SK-N-SH treated with all-trans-retinoic acid at 6 μM for 48 hours (cell line): ENCODE data around the gene GOLGA6A.

ENCODE experiments used
- ATAC-seq: fragments of 200-7000 bp; cut with Tn5 transposase; 3 replicates; pipeline ENCODE4 v1.9.1; 2020; ENCODE audit warnings: mild to moderate bottlenecking, moderate library complexity
- ARNTL ChIP-seq: fragments of 450-650 bp; formaldehyde crosslinking; IDR thresholded peaks from 2 replicates; pipeline ENCODE4 v1.5.0; 2020; ENCODE audit warnings: low read depth, mild to moderate bottlenecking, moderate library complexity, borderline replicate concordance
- BACH2 ChIP-seq: fragments of 250-450 bp; sonication (Bioruptor Pico); IDR thresholded peaks from 2 replicates; pipeline ENCODE4 v1.9.0; 2021; ENCODE audit warnings: mild to moderate bottlenecking, borderline replicate concordance
- ESRRG ChIP-seq: fragments of 250-450 bp; sonication (Bioruptor Pico); IDR thresholded peaks from 2 replicates; pipeline ENCODE4 v1.6.1; 2021; ENCODE audit warnings: mild to moderate bottlenecking
- GLIS3 ChIP-seq: fragments of 250-450 bp; sonication (Bioruptor Pico); IDR thresholded peaks from 2 replicates; pipeline ENCODE4 v1.5.0; 2020; ENCODE audit warnings: mild to moderate bottlenecking, moderate library complexity
- ISL1 ChIP-seq: fragments of 250-450 bp; sonication (Bioruptor Pico); IDR thresholded peaks from 2 replicates; pipeline ENCODE4 v2.1.2; 2022; ENCODE audit warnings: mild to moderate bottlenecking, moderate library complexity
- OSR1 ChIP-seq: fragments of 250-450 bp; sonication (Bioruptor Pico); IDR thresholded peaks from 2 replicates; pipeline ENCODE4 v1.8.0; 2022; ENCODE audit warnings: moderate library complexity, mild to moderate bottlenecking, inconsistent platforms
- PPARA ChIP-seq: fragments of 250-450 bp; sonication (Bioruptor Pico); IDR thresholded peaks from 2 replicates; pipeline ENCODE4 v1.5.0; 2020; ENCODE audit warnings: mild to moderate bottlenecking, borderline replicate concordance
- RARB ChIP-seq: fragments of 250-450 bp; sonication (Bioruptor Pico); IDR thresholded peaks from 2 replicates; pipeline ENCODE4 v1.8.0; 2021; ENCODE audit warnings: mild to moderate bottlenecking, moderate library complexity
- SNAI2 ChIP-seq: fragments of 250-450 bp; sonication (Bioruptor Pico); IDR thresholded peaks from 2 replicates; pipeline ENCODE4 v1.5.0; 2020; ENCODE audit warnings: mild to moderate bottlenecking, moderate library complexity
- TCF4 ChIP-seq: fragments of 250-450 bp; sonication (Bioruptor Pico); IDR thresholded peaks from 2 replicates; pipeline ENCODE4 v1.8.0; 2021; ENCODE audit warnings: mild to moderate bottlenecking, moderate library complexity, borderline replicate concordance
- TOX ChIP-seq: fragments of 250-450 bp; sonication (Bioruptor Pico); IDR thresholded peaks from 2 replicates; pipeline ENCODE4 v1.8.0; 2021; ENCODE audit warnings: mild to moderate bottlenecking, moderate library complexity, borderline replicate concordance
- ZC3H10 ChIP-seq: fragments of 250-450 bp; sonication (Bioruptor Pico); IDR thresholded peaks from 2 replicates; pipeline ENCODE4 v1.5.1; 2021; ENCODE audit warnings: mild to moderate bottlenecking, moderate library complexity
- ZFP30 ChIP-seq: fragments of 450-650 bp; formaldehyde crosslinking; IDR thresholded peaks from 2 replicates; pipeline ENCODE4 v1.5.0; 2022; ENCODE audit warnings: mild to moderate bottlenecking, moderate library complexity
- ZNF565 ChIP-seq: fragments of 450-650 bp; formaldehyde crosslinking; conservative IDR thresholded peaks from 2 replicates; pipeline ENCODE4 v1.5.0; 2020; ENCODE audit warnings: low read depth, mild to moderate bottlenecking, moderate library complexity
- ZNF70 ChIP-seq: fragments of 450-650 bp; formaldehyde crosslinking; IDR thresholded peaks from 2 replicates; pipeline ENCODE4 v1.5.0; 2020; ENCODE audit warnings: mild to moderate bottlenecking, moderate library complexity
- ZNF8 ChIP-seq: fragments of 450-650 bp; formaldehyde crosslinking; IDR thresholded peaks from 2 replicates; pipeline ENCODE4 v1.5.0; 2020; ENCODE audit warnings: mild to moderate bottlenecking, moderate library complexity
- TF ChIP-seq, protein P1 (sequence below): fragments of 250-450 bp; sonication (Bioruptor Pico); IDR thresholded peaks from 2 replicates; pipeline ENCODE4 v1.5.1; 2020; ENCODE audit warnings: low read depth, mild to moderate bottlenecking, moderate library complexity
- TF ChIP-seq, protein P2 (sequence below): fragments of 250-450 bp; sonication (Bioruptor Pico); IDR thresholded peaks from 2 replicates; pipeline ENCODE4 v1.8.0; 2021; ENCODE audit warnings: low read depth, mild to moderate bottlenecking, moderate library complexity, borderline replicate concordance
- TF ChIP-seq, protein P3 (sequence below): fragments of 250-450 bp; sonication (Bioruptor Pico); IDR thresholded peaks from 2 replicates; pipeline ENCODE4 v1.5.0; 2020; ENCODE audit warnings: mild to moderate bottlenecking, moderate library complexity
- TF ChIP-seq, protein P4 (sequence below): fragments of 250-450 bp; sonication (Bioruptor Pico); IDR thresholded peaks from 2 replicates; pipeline ENCODE4 v1.8.0; 2020; ENCODE audit warnings: mild to moderate bottlenecking, moderate library complexity, borderline replicate concordance
- TF ChIP-seq, protein P5 (sequence below): fragments of 250-450 bp; sonication (Bioruptor Pico); IDR thresholded peaks from 2 replicates; pipeline ENCODE4 v1.5.1; 2021; ENCODE audit warnings: mild to moderate bottlenecking, moderate library complexity

Gene GOLGA6A

DNA sequence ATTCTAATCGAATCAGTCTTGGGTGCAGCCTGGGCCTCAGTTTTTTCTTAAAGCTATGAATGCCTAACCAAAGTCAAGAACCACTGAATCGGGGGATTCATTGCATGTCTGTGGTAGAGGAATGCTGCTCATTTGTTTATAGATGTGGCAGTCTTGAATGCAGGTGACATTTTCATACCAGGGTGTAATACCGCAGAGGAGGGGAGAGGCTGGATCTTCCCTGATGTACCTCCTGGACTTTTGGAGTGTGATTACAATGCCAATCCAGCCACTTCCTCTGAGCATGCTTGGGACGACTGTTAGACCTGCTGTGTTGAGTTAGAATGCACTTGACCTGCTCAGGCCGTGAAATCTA is 42.7 kb downstream of the GOLGA6A start:
- TF ChIP-seq, protein P1, sequence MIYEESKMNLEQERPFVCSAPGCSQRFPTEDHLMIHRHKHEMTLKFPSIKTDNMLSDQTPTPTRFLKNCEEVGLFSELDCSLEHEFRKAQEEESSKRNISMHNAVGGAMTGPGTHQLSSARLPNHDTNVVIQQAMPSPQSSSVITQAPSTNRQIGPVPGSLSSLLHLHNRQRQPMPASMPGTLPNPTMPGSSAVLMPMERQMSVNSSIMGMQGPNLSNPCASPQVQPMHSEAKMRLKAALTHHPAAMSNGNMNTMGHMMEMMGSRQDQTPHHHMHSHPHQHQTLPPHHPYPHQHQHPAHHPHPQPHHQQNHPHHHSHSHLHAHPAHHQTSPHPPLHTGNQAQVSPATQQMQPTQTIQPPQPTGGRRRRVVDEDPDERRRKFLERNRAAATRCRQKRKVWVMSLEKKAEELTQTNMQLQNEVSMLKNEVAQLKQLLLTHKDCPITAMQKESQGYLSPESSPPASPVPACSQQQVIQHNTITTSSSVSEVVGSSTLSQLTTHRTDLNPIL (CRISPR knock-in tag): no peak
- TF ChIP-seq GLIS3 (no peak), TCF4 (CRISPR knock-in tag) (no peak), OSR1 (no peak), RARB (CRISPR knock-in tag) (no peak), ARNTL (CRISPR knock-in tag) (no peak), ZNF565 (CRISPR knock-in tag) (no peak), TOX (CRISPR knock-in tag) (no peak), ZC3H10 (no peak)
- ATAC-seq: no peak

DNA sequence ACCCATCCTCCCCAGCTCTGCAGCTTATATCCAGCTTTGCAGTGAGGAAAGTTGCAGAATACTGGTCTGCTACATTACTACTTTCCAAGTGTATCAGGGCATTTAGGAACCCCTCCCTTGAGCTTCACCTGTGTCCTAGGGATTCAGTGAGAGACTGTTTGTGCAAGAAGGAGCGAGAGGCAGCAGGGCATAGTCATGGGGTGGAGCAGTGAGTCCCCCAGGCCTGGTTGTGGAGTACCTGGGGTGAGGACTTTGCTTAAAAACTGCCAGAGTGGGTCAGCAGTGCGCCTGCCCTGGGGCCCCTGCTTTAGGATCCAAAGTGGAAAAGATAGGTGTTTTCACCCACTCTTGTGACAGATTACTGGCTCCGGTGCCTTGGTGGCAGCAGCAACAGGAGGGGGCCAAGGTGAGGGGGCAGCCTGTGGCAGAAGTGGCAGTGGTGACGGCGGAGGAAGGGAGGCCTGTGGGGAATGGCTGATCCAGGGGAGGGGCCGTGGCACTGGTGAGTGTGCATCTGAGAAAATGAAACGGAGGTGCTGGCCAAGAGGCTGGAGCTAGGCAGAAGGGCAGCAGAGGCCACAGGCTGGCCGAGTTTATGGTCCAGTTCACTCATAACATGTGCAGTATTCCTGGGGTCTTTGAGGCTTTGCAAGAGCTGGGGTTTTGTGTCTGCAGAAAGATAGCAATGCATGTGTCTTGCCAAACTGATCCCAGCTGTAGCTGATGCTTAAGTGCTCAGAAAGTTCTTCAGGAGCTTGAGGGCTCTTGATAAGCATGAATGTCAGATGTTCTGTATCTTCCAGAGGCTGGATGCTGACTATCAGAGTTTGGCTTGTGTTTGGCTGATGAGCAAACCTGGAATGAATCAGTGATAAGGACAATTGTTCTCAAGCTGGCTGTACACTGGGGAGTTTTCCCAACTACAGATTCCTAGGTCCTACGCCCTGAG is 43.4 kb downstream of the GOLGA6A start:
- ATAC-seq: no peak
- TF ChIP-seq ZFP30 (CRISPR knock-in tag) (no peak), TOX (CRISPR knock-in tag) (no peak), ESRRG (no peak), ZNF565 (CRISPR knock-in tag) (no peak), RARB (CRISPR knock-in tag) (no peak)
- TF ChIP-seq, protein P1 (CRISPR knock-in tag): no peak
- TF ChIP-seq, protein P2, sequence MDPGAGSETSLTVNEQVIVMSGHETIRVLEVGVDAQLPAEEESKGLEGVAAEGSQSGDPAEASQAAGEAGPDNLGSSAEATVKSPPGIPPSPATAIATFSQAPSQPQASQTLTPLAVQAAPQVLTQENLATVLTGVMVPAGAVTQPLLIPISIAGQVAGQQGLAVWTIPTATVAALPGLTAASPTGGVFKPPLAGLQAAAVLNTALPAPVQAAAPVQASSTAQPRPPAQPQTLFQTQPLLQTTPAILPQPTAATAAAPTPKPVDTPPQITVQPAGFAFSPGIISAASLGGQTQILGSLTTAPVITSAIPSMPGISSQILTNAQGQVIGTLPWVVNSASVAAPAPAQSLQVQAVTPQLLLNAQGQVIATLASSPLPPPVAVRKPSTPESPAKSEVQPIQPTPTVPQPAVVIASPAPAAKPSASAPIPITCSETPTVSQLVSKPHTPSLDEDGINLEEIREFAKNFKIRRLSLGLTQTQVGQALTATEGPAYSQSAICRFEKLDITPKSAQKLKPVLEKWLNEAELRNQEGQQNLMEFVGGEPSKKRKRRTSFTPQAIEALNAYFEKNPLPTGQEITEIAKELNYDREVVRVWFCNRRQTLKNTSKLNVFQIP (CRISPR knock-in tag): no peak

DNA sequence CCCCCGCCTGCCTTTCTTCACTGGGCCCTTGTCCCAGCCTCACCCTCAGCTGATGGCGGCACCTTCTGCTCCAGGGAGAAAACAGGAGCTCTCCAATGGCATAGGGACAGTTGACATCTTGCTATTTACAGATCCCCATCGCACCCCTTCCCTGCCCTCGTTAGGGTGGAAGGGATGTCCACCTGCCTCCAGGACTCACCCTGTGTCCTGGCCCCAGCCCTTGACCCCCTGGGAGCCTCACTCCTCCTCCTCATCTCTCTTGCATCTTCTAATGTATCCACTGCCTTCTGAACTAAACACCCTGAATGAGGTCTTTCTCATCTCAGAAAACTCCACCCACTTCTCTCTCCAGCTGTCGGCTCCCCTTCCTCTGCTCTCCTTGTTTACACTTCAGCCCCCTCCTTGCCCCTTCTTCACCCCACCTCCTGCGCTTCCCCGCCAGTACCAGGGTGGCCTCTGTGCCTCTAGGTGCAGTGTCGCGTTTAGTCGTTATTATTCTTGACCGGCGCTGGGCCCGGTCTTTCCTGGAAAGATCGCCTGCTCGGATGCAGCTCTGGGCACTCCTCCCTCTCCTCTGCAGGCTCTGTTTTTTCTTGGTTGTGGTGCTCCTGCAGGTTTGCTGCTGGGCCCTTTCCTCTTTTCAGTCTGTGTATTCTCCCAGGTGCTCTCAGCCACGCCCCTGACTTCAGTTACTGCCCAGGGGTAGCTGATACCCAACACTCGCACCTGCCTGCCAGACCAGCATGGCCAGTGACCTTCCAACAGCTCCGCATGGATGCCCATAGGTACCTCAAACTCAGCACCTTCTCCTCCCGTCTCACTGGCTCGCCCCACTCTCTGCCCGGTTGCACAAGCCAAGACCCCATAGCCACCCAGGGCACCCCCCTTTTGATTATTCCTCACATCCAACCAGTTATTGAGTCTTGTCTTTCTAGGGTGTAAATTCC is 44.9 kb downstream of the GOLGA6A start:
- ATAC-seq: no peak
- TF ChIP-seq RARB (CRISPR knock-in tag) (no peak), ESRRG (no peak), PPARA (CRISPR knock-in tag) (no peak), OSR1 (no peak), ZNF70 (no peak), BACH2 (CRISPR knock-in tag) (no peak), GLIS3 (no peak), ISL1 (no peak), ZNF8 (CRISPR knock-in tag) (no peak), SNAI2 (no peak)
- TF ChIP-seq, protein P1 (CRISPR knock-in tag): no peak
- TF ChIP-seq, protein P3, sequence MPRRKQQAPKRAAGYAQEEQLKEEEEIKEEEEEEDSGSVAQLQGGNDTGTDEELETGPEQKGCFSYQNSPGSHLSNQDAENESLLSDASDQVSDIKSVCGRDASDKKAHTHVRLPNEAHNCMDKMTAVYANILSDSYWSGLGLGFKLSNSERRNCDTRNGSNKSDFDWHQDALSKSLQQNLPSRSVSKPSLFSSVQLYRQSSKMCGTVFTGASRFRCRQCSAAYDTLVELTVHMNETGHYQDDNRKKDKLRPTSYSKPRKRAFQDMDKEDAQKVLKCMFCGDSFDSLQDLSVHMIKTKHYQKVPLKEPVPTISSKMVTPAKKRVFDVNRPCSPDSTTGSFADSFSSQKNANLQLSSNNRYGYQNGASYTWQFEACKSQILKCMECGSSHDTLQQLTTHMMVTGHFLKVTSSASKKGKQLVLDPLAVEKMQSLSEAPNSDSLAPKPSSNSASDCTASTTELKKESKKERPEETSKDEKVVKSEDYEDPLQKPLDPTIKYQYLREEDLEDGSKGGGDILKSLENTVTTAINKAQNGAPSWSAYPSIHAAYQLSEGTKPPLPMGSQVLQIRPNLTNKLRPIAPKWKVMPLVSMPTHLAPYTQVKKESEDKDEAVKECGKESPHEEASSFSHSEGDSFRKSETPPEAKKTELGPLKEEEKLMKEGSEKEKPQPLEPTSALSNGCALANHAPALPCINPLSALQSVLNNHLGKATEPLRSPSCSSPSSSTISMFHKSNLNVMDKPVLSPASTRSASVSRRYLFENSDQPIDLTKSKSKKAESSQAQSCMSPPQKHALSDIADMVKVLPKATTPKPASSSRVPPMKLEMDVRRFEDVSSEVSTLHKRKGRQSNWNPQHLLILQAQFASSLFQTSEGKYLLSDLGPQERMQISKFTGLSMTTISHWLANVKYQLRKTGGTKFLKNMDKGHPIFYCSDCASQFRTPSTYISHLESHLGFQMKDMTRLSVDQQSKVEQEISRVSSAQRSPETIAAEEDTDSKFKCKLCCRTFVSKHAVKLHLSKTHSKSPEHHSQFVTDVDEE: no peak
- TF ChIP-seq, protein P4, sequence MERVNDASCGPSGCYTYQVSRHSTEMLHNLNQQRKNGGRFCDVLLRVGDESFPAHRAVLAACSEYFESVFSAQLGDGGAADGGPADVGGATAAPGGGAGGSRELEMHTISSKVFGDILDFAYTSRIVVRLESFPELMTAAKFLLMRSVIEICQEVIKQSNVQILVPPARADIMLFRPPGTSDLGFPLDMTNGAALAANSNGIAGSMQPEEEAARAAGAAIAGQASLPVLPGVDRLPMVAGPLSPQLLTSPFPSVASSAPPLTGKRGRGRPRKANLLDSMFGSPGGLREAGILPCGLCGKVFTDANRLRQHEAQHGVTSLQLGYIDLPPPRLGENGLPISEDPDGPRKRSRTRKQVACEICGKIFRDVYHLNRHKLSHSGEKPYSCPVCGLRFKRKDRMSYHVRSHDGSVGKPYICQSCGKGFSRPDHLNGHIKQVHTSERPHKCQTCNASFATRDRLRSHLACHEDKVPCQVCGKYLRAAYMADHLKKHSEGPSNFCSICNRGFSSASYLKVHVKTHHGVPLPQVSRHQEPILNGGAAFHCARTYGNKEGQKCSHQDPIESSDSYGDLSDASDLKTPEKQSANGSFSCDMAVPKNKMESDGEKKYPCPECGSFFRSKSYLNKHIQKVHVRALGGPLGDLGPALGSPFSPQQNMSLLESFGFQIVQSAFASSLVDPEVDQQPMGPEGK (CRISPR knock-in tag): no peak
- TF ChIP-seq, protein P2 (CRISPR knock-in tag): no peak
- TF ChIP-seq, protein P5, sequence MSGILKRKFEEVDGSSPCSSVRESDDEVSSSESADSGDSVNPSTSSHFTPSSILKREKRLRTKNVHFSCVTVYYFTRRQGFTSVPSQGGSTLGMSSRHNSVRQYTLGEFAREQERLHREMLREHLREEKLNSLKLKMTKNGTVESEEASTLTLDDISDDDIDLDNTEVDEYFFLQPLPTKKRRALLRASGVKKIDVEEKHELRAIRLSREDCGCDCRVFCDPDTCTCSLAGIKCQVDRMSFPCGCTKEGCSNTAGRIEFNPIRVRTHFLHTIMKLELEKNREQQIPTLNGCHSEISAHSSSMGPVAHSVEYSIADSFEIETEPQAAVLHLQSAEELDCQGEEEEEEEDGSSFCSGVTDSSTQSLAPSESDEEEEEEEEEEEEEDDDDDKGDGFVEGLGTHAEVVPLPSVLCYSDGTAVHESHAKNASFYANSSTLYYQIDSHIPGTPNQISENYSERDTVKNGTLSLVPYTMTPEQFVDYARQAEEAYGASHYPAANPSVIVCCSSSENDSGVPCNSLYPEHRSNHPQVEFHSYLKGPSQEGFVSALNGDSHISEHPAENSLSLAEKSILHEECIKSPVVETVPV: no peak
